B cell (primary cell): ENCODE data around the gene TMCO6.

Experiments used
- EZH2 ChIP-seq: IDR thresholded peaks from 2 replicates; pipeline ENCODE4 v1.6.1; 2012; ENCODE audit warnings: borderline replicate concordance, low read depth, mild to moderate bottlenecking, moderate library complexity, low read length; ENCODE audit not compliant: insufficient read depth, poor library complexity, severe bottlenecking
- TF ChIP-seq, protein P1 (sequence below): fragments of 200-600 bp; IDR thresholded peaks from one replicate; pipeline ENCODE4 v1.8.0; 2022; ENCODE audit warnings: antibody characterized with exemption, mild to moderate bottlenecking

DNA sequence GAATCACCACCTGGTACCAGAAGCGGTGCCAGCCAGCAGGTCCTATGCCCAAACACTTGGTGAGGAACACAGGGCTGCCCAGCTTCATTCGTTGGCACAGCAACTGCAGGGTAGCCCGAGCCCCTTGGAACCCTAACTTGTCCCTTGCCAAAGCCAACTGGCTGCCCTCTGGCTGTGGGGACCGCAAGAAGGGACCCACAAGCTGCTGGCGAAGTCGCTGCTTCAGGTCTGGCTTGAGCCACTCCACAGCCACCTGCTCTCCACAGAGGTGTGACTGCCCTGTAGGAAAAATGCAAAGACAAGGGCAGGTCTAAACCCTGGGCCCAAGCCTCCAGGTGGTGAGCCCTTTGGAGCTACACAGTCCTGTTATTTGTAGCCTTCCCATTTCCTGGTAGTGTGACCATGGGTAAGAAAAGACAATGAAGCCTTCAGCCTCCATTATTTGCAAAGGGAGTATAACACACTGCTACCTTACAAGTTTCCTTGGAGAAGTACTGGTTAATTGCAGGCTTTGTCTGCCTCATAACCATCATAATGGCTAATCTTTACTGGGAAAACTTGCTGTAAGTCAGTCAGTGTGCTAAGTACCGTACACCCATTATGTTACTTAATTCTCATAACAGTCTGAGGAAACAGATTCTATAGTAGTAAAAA, 32.3 kb downstream of the TMCO6 start:
- TF ChIP-seq, protein P1, sequence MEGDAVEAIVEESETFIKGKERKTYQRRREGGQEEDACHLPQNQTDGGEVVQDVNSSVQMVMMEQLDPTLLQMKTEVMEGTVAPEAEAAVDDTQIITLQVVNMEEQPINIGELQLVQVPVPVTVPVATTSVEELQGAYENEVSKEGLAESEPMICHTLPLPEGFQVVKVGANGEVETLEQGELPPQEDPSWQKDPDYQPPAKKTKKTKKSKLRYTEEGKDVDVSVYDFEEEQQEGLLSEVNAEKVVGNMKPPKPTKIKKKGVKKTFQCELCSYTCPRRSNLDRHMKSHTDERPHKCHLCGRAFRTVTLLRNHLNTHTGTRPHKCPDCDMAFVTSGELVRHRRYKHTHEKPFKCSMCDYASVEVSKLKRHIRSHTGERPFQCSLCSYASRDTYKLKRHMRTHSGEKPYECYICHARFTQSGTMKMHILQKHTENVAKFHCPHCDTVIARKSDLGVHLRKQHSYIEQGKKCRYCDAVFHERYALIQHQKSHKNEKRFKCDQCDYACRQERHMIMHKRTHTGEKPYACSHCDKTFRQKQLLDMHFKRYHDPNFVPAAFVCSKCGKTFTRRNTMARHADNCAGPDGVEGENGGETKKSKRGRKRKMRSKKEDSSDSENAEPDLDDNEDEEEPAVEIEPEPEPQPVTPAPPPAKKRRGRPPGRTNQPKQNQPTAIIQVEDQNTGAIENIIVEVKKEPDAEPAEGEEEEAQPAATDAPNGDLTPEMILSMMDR, result no peak
- TF ChIP-seq EZH2, result no peak
